Measurements from ENCODE around the gene RAB24.

GRCh38 chr5:177307544-177308363 lies 4.2 kb upstream of the RAB24 start:
- TF ChIP-seq PATZ1 (CRISPR knock-in tag; IDR thresholded peaks at IDR 0.05; ENCODE audit: borderline replicate concordance) (no peak), ZFP30 (CRISPR knock-in tag; IDR thresholded peaks at IDR 0.05) (no peak), RARB (CRISPR knock-in tag; IDR thresholded peaks at IDR 0.05) (no peak), ZNF70 (CRISPR knock-in tag; IDR thresholded peaks at IDR 0.05) (no peak)

All from SK-N-SH treated with all-trans-retinoic acid at 6 μM for 48 hours (cell line).